Suprapubic skin (tissue), 4 donors: Measurements from ENCODE around the gene DMTF1. TPM values are rescaled to one million over a fixed set of nuclear protein-coding genes. Genes with fewer than 3 reads are reported as not detected.

ENCODE experiments used
- DNase-seq, 2 donors: peaks; one replicate each; pipeline ENCODE4 v3.0.0-alpha.2; 2019; ENCODE audit warnings: low spot score in 2 of 2
- H3K27ac ChIP-seq: fragments of 200-600 bp; sonication (generic); one replicate; pipeline ENCODE4 v1.5.1; 2019
- H3K27me3 ChIP-seq: fragments of 200-600 bp; sonication (generic); one replicate; pipeline ENCODE4 v1.5.1; 2019
- H3K36me3 ChIP-seq: fragments of 200-600 bp; sonication (generic); one replicate; pipeline ENCODE4 v1.5.1; 2019
- H3K4me1 ChIP-seq: fragments of 200-600 bp; sonication (generic); one replicate; pipeline ENCODE4 v1.5.1; 2019
- H3K4me3 ChIP-seq: fragments of 200-600 bp; sonication (generic); one replicate; pipeline ENCODE4 v1.5.1; 2019; ENCODE audit warnings: mild to moderate bottlenecking
- H3K9me3 ChIP-seq: fragments of 200-600 bp; sonication (generic); one replicate; pipeline ENCODE4 v1.5.1; 2019
- EP300 ChIP-seq: sonication (generic); formaldehyde crosslinking; IDR thresholded peaks from one replicate; pipeline ENCODE4 v1.6.1; 2017; ENCODE audit warnings: antibody characterized with exemption
- POLR2A ChIP-seq, 2 donors: fragments of 450-650 bp; IDR thresholded peaks; one replicate each; pipeline ENCODE4 v1.6.1; 2017; ENCODE audit warnings: antibody characterized with exemption in 2 of 2, mild to moderate bottlenecking in 2 of 2, moderate library complexity in 2 of 2
- POLR2AphosphoS5 ChIP-seq, 3 donors: sonication (generic); formaldehyde crosslinking; IDR thresholded peaks; one replicate each; pipeline ENCODE4 v1.6.1; 2017; ENCODE audit warnings: antibody characterized with exemption in 3 of 3
- WGBS: methylation state at CpG from one replicate; pipeline ENCODE4 v1.1.5; 2018; 5-methylcytosine and 5-hydroxymethylcytosine counted together
- total RNA-seq, 4 donors: library from RNA; depleted of rRNA; stranded (reverse); fragments of >200 nt; gene quantifications; one replicate each; pipeline ENCODE4 v1.1.0, GENCODE V29; 2016
- TF ChIP-seq, protein P1 (sequence below), 2 donors: fragments of 200-600 bp in 1 of 2; fragments of 450-650 bp in 1 of 2; sonication (generic) in 1 of 2; IDR thresholded peaks; one replicate each; pipeline ENCODE4 v1.5.1; 2016 to 2019; ENCODE audit warnings: antibody characterized with exemption in 2 of 2, mild to moderate bottlenecking in 1 of 2, moderate library complexity in 1 of 2

Gene DMTF1
- total RNA-seq, 4 donors from 2014 or later, result 42.9 to 217 (median 61.6) TPM

GRCh38 chr7:87212498-87212897, 60.2 kb downstream of the DMTF1 start:
- Histone ChIP-seq H3K36me3 (no peaks in the 10 kb centered on the region), H3K27ac (no peak overlapping the region), H3K4me1 (peaks cover 32% of the 10 kb centered on the region), H3K27me3 (no peaks in the 10 kb centered on the region), H3K9me3 (no peaks in the 10 kb centered on the region), H3K4me3 (no peak overlapping the region)
- no peak for DNase-seq
- 77% methylated on average over 1 of the region's 1 CpG for WGBS
- TF ChIP-seq POLR2AphosphoS5 (IDR thresholded peaks at IDR 0.05) (no peak), EP300 (no peak), POLR2A (IDR thresholded peaks at IDR 0.05) (no peak)
- TF ChIP-seq, protein P1, sequence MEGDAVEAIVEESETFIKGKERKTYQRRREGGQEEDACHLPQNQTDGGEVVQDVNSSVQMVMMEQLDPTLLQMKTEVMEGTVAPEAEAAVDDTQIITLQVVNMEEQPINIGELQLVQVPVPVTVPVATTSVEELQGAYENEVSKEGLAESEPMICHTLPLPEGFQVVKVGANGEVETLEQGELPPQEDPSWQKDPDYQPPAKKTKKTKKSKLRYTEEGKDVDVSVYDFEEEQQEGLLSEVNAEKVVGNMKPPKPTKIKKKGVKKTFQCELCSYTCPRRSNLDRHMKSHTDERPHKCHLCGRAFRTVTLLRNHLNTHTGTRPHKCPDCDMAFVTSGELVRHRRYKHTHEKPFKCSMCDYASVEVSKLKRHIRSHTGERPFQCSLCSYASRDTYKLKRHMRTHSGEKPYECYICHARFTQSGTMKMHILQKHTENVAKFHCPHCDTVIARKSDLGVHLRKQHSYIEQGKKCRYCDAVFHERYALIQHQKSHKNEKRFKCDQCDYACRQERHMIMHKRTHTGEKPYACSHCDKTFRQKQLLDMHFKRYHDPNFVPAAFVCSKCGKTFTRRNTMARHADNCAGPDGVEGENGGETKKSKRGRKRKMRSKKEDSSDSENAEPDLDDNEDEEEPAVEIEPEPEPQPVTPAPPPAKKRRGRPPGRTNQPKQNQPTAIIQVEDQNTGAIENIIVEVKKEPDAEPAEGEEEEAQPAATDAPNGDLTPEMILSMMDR (IDR thresholded peaks at IDR 0.05), result no peak

DNA sequence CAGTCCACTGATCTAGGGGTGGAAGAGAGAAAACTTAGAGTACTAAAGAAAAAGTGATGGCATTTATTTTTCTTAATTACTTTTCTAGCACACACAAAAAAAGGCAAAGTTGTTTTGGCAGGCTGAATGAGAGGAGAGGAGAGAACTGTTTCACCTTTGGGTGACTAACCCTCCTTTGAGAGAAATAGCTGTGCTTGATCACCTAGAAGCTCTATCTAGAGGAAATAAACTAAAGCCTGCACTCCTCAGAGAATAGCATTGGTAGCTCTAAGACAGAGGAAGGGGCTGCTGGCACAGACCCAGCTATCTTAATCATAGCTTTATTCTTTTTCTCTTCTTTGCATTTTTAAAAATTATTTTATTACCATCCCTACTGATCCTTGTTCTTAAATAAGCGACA, 61.0 kb downstream of the DMTF1 start:
- Histone ChIP-seq H3K4me3 (no peak overlapping the region), H3K36me3 (no peaks in the 10 kb centered on the region), H3K27me3 (no peaks in the 10 kb centered on the region), H3K9me3 (no peaks in the 10 kb centered on the region), H3K27ac (no peak overlapping the region), H3K4me1 (peaks cover 39% of the 10 kb centered on the region)
- no peak for TF ChIP-seq EP300
- TF ChIP-seq POLR2A (IDR thresholded peaks at IDR 0.05), result no peak
- TF ChIP-seq, protein P1 (IDR thresholded peaks at IDR 0.05), result no peak
- no peak for TF ChIP-seq POLR2AphosphoS5 (IDR thresholded peaks at IDR 0.05)
- WGBS, result 87% methylated on average over 1 of the region's 1 CpG
- DNase-seq, result no peak

GRCh38 chr7:87213811-87214210, 61.6 kb downstream of the DMTF1 start:
- H3K36me3 ChIP-seq, result no peaks in the 10 kb centered on the region
- no peaks in the 10 kb centered on the region for H3K9me3 ChIP-seq
- WGBS, result 50% methylated on average over 2 of the region's 2 CpGs
- no peak overlapping the region for H3K27ac ChIP-seq
- H3K27me3 ChIP-seq, result no peaks in the 10 kb centered on the region
- H3K4me3 ChIP-seq, result no peak overlapping the region
- no peak for TF ChIP-seq POLR2AphosphoS5 (IDR thresholded peaks at IDR 0.05)
- TF ChIP-seq POLR2A (IDR thresholded peaks at IDR 0.05), result no peak
- TF ChIP-seq, protein P1 (IDR thresholded peaks at IDR 0.05), result no peak
- TF ChIP-seq EP300, result no peak
- peaks cover 45% of the 10 kb centered on the region for H3K4me1 ChIP-seq
- DNase-seq, result no peak

- peaks cover 46% of the 10 kb centered on the region for H3K4me1 ChIP-seq
Measured at GRCh38 chr7:87215046-87215445, 62.8 kb downstream of the DMTF1 start.

DNA sequence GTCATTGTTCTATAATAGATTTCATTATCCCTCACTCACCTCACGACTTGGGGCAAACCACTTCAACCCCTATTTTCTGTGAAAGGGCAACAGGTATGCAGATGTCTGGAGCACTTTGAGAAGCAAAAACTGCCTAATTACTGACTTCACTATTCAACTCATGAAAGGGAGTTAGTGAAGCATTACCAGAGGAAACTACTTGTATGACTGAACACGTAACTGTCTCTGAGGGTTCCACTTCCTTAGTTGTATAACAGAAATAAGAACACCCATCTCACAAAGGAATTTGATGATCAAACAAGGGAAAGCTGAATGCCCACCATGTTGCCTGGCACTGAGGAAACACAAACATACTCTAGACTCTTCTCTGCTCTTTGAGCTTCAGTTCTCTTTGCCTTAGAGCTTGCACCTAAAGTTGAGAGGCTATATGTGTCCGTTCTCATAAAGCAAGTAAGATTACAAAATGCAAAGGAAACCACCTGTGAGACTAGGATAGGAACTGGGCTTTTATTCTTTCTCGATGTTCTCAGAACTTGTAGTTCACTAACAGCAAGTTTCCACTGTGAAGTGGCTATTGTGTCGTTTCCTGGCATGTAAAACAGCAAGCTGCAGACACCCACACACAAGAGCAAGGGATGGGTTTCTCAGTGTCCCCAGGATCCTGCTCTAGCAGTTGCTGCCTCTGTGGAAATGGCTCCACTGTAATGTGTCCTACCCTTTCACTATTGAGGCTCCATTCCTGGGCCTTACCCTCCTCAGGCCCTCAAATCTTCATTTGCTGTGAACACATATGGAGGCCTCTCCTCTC, 64.7 kb downstream of the DMTF1 start:
- Histone ChIP-seq H3K27me3 (no peaks in the 10 kb centered on the region), H3K4me1 (peaks cover 55% of the 10 kb centered on the region), H3K4me3 (no peak overlapping the region), H3K27ac (no peak overlapping the region), H3K9me3 (no peaks in the 10 kb centered on the region), H3K36me3 (no peaks in the 10 kb centered on the region)
- no peak for DNase-seq
- no peak for TF ChIP-seq POLR2A (IDR thresholded peaks at IDR 0.05)
- TF ChIP-seq, protein P1 (IDR thresholded peaks at IDR 0.05), result no peak
- TF ChIP-seq EP300, result no peak
- no peak for TF ChIP-seq POLR2AphosphoS5 (IDR thresholded peaks at IDR 0.05)
- WGBS, result 63% methylated on average over 5 of the region's 5 CpGs

More at GRCh38 chr7:87215046-87215445, 62.8 kb downstream of the DMTF1 start:
- H3K9me3 ChIP-seq, result no peaks in the 10 kb centered on the region
- no peak for DNase-seq
- no peaks in the 10 kb centered on the region for H3K36me3 ChIP-seq
- no peaks in the 10 kb centered on the region for H3K27me3 ChIP-seq
- H3K4me3 ChIP-seq, result no peak overlapping the region
- H3K27ac ChIP-seq, result no peak overlapping the region
- WGBS, result 96% methylated on average over 3 of the region's 3 CpGs
- TF ChIP-seq POLR2A (IDR thresholded peaks at IDR 0.05), result no peak
- TF ChIP-seq EP300, result no peak
- TF ChIP-seq, protein P1 (IDR thresholded peaks at IDR 0.05), result no peak
- TF ChIP-seq POLR2AphosphoS5 (IDR thresholded peaks at IDR 0.05), result no peak
